ENCODE results near the gene HS3ST6.
A peak's percentile ranks its signal among the peaks of the same experiment; 100 is the strongest.
"Not testable (repeated sequence)": the region's sequence is repeated elsewhere in the genome, so short reads cannot be mapped to it uniquely, and the experiment has no call there.

Gene HS3ST6

DNA sequence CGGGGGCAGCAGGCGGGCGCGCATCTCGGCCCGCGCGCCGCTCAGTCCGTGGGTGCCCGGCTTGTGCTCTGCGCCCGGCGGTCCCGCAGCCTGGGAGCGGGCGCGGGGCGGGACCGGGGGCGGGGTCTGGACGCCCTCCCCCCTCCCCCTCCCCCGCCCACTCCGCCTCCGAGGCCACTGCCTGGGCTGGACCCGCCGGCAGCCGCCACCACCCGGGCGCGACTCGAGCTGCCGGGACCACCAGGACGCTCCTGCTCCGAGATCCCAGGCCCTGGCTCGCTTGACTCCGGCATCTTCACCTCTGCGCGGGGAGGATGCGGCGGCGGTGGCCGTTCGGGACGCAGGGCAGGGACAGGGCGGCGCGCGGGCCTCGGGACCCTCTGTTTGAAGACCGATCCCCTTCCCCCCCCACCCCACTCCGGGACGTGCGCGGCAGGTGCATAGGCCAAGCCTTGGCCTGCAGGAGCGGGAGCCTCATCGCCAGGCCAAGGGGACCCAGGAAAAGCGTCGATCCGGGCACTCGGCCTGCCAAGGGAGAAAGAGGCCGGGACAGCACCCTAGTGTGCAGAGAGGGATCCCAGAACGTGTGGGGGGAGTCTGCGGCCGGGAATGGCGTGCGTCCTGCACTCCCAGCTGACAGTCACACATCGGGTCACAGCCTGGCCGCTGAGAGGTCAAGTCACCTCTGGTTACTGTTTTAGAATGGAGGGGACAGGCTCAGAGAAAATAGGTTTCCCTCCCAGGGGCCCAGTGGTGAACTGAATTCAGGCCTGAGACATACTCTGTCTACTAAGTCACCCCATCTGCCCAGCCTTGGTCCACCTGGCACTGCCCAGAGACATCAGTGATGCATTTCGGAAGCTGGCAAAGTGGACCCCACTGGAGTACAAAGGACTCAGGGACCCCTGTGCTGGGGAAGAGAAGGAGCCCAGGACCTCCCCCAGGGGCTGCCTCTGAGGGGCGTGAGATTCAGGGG lies at the start of gene HS3ST6:
Gene HS3ST6, minus strand, starts transcription at position 65 of the 976 bp plus-strand sequence. CDS start 92 bp downstream, outside the sequence.
- DNase-seq, result peak; percentile 61

DNA sequence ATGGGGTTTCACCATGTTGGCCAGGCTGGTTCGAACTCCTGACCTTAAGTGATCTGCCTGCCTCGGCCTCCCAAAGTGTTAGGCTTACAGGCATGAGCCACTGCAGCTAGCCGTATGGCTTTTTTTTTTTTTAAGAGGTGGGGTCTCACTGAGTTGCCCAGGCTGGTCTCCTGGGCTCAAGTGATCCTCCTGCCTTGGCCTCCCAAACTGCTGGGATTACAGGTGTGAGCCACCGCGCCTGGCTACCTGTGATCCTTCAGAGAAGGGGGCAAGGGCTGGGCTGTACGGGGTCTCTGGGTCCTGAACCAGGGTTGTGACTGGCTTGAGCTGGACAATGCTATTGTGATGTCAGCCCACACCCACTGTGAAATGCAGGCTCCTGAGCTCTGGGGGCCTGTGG lies 48.2 kb upstream of the HS3ST6 start, which contains the start of gene RNF151:
Gene RNF151, plus strand, starts transcription at position 397 of the 400 bp plus-strand sequence. CDS start 26 bp downstream, outside the sequence.
- DNase-seq, result no peak

DNA sequence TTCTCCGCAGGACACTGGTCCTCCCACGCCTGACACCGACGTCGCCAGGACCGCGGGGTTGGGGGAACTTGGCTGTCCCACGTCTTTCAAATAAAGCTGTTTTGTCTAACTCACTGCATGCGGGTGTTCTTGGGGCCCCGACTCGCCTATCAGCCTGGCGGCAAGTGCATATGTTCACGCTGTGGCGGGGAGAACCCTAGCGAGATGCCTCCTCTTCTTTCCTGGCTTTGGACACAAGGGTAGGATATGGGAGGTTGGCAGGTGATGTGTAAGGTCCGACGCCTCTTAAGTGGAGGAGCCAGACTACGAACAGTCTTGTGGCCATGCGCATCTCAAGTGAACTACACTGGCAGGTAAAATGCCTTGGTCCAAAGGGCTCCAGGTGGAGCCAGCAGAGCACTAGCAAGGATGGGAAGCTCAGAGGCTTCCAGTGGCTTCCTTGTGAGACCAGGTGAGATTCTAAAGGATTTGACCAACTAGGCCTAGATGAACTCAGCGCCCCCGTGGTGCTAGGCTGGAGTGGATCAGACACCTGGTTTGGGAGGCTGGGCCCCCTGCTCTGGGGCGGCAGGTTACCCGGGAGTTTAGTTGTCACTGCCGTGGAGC lies 47.3 kb upstream of the HS3ST6 start:
- DNase-seq, result no peak

DNA sequence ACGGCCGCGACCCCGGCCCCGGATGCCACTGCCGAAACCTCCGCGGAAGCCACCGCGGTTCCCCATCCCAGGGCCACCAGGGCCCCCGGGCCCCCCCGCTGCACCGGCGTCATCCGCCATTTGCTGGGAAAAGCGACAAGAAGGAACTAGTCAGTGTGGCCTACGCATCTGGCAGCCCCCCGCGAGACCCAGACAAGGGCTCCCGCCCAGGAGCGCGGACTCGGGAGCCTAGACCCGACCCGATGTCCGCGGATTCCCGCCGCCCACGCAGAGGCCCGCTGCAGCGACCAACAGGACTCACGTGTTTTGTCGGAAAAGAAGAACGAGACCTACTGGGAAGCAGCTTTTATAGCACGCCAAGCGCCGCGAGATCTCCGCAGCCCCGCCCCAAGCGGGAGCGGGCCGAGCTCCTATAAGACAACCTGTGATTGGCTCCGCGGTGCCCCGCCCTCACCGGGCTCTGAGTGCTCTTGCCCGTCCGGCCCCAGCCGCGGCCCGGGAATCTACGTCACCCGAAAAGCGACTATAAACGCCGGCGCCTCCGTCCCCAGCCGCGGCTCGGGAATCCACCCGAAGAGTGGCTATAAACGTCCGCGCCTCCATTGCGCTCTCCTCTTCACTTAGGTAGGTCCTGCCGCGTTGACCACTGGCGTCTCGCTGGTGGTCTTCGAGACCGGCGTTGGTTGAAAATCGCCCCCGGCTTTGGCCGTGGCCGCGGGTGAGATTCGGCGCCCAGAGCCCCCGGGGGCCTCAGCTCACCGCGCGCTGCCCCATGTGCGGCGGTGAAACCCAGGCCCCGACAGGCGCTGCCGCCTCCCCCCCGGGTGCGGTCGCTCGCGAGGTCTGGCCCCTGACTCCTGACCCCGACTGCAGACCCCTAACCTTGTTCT lies 46.5 kb upstream of the HS3ST6 start, which contains the start of gene RPS2:
Gene RPS2, minus strand, starts transcription at position 321 of the 890 bp plus-strand sequence. Its CDS starts 201 bp downstream, at position 120.
- DNase-seq, result peak; percentile 99

DNA sequence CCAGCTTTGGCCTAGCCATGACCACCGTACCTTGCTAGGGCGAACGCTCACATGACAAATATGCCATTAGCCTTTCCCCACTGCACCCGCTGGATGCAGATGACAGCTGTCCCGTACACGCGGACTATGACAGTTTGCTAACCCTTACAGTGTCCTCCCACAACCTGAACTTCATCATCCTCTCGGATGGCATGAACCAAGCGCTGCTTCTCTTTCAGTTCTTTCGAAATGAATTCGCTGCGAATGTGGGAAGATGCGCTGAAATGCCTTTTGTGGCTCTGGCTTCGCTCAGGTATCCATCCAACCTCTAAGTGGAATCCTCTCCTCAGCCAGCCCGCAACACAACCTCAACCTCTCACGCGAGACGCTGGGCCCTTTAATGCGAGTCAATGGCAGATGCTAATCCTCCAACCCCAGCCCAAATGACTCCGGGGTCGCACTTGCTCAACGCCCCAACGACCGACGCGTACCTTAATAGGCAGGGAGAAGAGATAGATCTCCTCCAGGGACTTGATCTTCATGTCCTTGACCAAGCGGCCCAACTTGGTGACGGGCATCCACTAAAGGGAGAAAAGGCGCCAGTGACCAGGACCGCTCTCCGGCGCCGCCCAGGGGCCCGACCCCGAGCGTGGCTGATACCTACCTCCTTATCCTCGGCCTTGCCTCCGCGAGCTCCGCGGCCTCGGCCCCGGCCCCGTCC lies 45.7 kb upstream of the HS3ST6 start:
- DNase-seq, result no peak

DNA sequence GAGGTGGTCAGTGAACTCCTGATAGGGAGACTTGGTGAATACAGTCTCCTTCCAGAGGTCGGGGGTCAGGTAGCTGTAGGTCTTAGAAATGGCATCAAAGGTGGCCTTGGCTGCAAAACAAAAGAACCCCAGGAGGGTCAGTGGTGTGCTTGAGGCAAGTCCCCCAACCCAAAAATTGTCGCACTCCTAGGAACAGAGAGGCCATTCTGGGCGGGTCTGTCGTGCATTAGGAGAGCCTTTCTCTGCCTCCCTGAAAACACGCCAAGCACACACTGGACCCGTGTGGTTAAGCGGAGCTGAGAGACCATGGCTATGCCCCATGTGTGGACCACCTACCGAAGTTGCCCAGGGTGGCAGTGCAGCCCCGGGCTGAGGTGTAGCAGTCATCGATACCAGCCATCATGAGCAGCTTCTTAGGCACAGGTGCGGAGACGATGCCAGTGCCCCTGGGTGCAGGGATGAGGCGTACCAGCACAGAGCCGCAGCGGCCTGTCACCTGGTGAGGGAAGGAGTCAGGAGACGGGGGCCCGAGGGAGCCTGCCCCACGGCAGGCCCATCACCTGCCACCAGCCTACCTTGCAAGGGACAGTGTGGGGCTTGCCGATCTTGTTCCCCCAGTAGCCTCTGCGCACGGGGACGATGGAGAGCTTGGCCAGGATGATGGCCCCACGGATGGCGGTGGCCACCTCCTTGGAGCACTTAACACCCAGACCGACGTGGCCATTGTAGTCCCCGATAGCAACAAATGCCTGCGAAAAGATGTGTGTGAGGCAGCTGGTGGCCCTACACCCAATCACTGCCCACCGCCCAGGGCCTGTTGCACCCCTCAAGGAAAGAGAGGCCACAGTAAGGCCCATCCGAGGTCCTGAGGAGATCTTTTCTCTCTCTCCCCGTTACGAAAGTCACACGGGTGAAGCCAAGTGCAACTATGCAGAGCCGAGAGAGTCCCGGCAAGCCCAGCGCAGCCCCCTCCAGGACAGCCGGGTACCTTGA lies 44.2 kb upstream of the HS3ST6 start:
- DNase-seq, result not testable (repeated sequence)

DNA sequence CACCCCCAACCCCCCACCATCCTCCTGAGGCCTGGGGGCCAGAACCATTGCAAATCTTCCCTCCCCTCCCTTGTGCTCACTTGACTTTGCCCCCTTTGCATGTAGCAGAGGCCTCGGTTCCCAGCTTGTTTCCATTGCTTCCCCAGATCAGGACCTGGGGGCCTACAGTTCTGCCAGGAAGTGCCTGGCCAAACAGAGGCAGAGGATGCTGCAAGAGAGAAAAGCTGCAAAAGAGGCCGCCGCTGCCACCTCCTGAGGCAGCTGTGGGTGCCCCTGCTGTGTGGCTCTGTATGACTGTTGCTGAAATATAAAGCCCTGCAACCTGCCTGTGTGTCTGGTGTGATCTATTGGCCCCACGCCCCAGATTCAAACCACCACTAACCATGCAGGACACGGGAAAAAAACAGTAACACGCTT lies 43.4 kb upstream of the HS3ST6 start:
- no peak for DNase-seq

DNA sequence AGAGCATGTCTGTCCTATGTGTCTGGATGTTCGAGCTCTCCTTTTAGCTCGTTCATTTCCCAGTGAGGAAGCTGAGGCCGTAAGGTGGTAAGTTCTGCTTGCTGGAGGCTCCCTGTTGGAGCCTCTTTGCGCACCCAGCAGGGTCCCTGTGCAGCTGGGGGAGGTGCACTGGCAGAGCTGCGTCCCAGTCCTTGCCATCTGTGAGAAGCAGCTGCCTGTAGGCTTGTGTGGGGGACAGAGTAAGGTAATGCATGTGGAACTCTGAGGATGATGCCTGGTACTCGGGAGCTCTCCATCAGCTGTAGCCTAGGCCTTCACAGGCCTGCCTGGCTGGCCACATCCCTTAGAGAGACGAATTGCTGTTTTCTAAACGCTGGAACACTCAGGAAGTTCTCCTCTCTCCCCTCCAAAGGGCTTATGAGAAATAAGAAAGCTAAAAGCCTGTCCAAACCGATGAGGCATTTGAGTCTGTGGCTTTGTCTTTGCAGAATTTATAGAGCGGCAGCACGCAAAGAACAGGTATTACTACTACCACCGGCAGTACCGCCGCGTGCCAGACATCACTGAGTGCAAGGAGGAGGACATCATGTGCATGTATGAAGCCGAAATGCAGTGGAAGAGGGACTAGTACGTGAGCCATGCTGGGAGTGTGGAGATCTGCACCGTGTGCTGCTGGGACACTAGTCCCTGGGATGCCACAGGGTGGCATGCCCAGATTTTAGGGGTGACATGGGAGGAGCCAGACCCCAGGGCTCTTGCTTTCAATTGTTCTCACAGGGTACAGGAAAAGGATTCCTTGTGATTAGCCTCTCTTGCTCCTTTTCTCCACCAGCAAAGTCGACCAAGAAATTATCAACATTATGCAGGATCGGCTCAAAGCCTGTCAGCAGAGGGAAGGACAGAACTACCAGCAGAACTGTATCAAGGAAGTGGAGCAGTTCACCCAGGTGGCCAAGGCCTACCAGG lies 42.7 kb upstream of the HS3ST6 start:
- DNase-seq, result peak; percentile 68

DNA sequence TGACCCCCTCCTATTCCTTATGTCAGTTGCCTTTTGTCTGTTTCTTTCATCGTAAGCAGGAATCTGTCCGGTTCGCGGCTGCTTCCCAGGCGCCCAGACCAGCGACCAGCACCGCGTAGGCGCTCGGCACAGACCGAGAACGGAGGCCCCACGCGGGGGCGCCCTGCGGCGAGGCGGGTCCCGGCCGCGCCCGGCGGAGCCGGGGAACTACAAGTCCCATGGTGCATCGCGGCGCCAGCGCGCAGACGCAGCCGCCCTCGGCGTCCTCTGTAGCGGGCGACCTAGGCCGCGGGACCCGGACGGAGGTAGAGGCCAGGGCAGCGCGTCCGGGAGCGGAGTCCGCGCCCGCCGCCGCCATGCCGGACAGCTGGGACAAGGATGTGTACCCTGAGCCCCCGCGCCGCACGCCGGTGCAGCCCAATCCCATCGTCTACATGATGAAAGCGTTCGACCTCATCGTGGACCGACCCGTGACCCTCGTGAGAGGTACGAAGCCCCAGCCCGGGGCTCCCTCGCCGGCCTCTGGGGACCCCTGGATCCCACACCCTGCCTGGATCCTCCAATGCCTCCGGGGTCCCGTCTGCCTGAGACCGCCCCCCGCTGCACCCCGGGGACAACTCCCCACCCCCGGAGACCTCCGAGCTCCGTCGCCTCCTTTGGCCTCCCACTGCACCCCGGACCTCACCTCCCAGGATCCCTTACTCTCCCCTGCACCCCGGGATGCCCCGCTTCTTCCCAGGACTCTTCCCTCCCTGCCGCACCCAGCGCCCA lies 41.2 kb upstream of the HS3ST6 start, which contains the start of gene NDUFB10:
Gene NDUFB10, plus strand, starts transcription at position 270 of the 771 bp plus-strand sequence. Its CDS starts 87 bp downstream, at position 357.
- DNase-seq, result peak; percentile 87

DNA sequence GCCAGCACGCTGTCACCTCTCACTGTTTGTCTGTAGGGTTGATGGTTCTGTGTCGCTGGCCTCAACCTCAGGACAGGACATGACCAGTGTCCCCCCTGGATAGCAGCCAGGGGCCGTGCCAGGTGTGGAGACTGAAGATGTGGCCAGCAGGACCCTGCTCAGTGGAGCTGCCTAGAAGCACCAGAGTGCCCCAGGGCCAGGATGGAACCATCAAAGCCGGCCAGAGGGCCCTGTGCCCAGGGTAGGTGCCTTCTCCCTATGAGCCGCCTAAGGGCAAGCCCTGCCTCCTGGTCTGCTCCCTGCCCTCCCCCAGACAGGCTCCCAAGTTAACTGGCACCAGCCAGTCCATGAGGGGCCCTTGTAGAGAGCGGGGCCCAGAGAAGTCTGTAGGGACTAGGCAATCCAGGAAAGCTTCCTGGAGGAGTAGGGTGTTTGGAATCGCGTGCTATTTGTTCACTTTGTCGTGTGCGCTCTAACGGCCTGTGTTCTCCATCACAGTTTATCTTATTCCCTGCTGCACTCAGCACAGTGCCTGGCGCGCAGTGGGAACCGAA lies 40.6 kb upstream of the HS3ST6 start:
- DNase-seq, result no peak

DNA sequence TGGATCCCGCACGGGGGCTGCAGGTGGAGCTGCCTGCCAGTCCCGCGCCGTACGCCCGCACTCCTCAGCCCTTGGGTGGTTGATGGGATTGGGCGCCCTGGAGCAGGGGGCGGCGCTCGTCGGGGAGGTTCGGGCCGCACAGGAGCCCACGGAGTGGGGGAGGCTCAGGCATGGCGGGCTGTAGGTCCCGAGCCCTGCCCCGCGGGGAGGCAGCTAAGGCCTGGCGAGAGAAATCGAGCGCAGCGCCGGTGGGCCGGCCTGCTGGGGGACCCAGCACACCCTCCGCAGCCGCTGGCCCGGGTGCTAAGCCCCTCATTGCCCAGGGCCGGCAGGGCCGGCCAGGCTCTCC lies 39.9 kb upstream of the HS3ST6 start:
- not testable (repeated sequence) for DNase-seq

DNA sequence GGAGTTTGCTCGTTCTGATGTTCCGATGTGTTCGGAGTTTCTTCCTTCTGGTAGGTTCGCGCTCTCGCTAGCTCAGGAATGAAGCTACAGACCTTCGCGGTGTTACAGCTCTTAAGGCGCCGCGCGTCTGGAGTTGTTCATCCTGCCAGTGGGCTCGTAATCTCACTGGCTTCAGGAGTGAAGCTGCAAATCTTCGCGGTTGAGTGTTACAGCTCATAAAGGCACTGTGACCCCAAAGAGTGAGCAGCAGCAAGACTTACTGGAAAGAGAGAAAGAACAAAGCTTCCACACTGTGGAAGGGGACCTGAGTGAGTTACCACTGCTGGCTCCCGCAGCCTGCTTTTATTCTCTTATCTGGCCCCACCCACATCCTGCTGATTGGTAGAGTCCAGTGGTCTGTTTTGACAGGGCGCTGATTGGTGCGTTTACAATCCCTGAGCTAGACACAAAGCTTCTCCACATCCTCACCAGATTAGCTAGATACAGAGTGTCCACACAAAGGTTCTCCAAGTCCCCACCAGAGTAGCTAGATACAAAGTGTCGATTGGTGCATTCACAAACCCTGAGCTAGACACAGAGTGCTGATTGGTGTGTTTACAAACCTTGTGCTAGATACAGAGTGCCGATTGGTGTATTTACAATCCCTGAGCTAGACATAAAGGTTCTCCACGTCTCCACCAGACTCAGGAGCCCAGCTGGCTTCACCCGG lies 39.4 kb upstream of the HS3ST6 start:
- not testable (repeated sequence) for DNase-seq

DNA sequence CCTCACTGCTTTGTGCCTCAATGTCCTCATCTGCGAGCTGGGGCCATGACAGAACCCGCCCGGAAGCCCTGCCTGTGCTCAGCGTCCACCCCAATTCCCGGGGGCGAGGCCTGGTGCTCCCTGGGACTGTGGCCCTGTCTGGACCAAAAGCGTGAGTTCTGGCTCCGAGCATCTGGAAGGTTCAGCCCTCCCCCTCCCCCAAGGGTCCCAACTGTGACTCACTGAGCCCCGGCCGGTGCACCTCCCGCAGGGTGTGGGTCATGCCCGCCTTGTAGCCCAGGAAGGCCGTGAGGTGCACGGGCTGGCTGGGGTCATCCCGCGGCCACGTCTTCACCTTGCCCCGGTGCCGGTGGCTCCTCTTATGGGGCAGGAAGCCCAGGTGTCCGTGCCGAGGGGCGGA lies 35.5 kb upstream of the HS3ST6 start:
- no peak for DNase-seq

DNA sequence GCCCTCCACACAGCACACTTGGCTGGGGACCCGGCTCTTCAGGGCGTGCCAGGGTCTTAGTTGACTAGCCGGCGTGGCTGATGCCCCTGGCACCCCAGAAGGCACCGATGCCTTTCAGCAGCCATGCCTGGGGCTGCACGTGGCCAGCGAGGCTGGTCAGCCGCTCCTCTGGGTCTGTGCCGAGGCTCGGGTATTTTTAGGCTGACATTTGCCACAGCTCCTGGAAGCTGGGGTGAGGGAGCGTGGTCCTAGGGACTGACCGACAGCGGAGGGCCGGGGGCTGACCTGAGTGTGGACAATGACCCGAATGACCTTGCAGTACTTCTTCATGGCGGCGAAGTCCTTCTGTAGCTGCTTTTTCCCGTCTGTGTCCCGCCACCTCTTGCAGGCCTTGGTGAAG lies 32.3 kb upstream of the HS3ST6 start:
- no peak for DNase-seq

DNA sequence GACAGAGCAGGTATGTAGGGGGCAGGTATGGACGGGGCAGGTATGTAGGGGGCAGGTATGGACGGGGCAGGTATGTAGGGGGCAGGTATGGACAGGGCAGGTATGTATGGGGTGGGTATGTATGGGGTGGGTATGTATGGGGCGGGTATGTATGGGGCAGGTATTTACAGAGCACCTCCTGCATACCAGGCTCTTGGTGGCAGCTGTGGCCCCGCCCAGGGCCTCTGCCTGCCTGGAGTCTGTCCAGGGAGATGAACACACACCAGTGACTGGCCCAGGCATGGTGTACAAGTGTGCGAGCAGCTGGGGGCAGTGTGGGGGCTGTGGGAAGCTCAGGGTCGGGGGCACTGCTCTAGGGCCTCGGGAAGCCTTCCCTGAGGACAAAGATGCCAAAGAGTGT lies 31.8 kb upstream of the HS3ST6 start:
- no peak for DNase-seq

DNA sequence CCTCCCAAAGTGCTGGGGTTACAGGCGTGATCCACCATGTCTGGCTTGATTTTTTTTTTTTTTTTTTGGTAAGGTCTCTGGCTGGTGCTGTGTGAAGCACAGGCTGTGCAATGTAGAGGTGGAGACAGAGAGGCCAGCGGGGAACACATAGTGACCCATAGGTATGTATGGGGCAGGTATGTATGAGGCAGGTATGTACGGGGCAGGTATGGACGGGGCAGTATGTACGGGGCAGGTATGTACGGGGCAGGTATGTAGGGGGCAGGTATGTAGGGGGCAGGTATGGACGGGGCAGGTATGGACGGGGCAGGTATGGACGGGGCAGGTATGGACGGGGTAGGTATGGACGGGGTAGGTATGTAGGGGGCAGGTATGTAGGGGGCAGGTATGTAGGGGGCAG lies 31.3 kb upstream of the HS3ST6 start:
- no peak for DNase-seq

DNA sequence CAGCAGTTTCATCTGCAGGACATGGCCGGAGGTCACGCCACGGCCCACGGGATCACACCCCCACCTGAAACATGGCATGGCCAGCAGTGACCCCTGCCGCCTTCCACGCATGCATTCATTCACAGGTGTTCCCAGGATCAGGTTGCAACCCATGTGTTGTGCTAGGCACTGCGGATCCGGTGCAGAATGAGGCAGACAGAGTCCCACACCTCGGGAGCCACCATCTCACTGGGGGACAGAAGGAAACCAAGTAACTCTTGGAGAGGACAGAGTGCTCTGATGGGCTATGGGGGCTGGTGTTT lies 29.1 kb upstream of the HS3ST6 start:
- DNase-seq, result no peak
